Mesodermal cell (in vitro differentiated cells): ENCODE measurements around the gene VIPR2.

ENCODE experiments used
- H3K27ac ChIP-seq: 2 replicates; pipeline ENCODE4 v1.7.0; 2013; ENCODE audit warnings: mild to moderate bottlenecking, low read depth, low read length, moderate library complexity; ENCODE audit not compliant: severe bottlenecking
- H3K36me3 ChIP-seq: 2 replicates; pipeline ENCODE4 v1.7.1; 2013; ENCODE audit warnings: mild to moderate bottlenecking, low read length, moderate library complexity; ENCODE audit not compliant: control insufficient read depth, insufficient read depth
- H3K4me1 ChIP-seq: one replicate; pipeline ENCODE4 v1.7.1; 2013; ENCODE audit warnings: mild to moderate bottlenecking, low read length; ENCODE audit not compliant: insufficient read depth, control insufficient read depth, poor library complexity, severe bottlenecking
- H3K4me3 ChIP-seq: 2 replicates; pipeline ENCODE4 v1.7.0; 2013; ENCODE audit warnings: low read length, control low read depth, mild to moderate bottlenecking; ENCODE audit not compliant: insufficient read depth, poor library complexity, severe bottlenecking; ENCODE audit errors: extremely low read depth
- H3K9me3 ChIP-seq: 2 replicates; pipeline ENCODE4 v1.7.1; 2013; ENCODE audit warnings: mild to moderate bottlenecking, low read length, moderate library complexity; ENCODE audit not compliant: control insufficient read depth
- whole genome bisulfite sequencing, 2 experiments: methylation state at CpG; one replicate each; pipeline ENCODE4 v1.1.5; 2013; ENCODE audit warnings: missing lambda C conversion rate in 2 of 2; ENCODE audit not compliant: insufficient coverage in 2 of 2; 5-methylcytosine and 5-hydroxymethylcytosine counted together

VIPR2 gene

DNA sequence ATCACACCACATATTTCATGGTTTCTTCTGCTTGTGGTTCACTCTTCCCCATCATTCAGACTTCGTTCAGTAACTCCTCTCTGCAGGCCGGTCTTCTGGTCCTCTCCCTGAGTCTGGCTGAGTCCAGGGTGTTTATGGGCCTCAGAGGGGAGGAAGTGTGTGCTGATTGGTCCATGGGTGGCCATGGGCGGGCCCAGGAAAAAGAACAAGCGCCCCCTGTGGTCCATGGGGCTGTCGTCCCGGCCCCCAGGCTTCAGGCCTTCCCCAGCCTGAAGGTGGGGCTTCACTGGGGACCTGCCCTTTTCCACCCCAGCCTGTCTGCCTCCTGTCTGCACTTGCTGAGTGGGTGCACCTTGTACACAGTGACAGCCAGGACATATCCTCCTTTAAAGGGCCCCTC lies 123.7 kb downstream of the VIPR2 start:
- no peaks in the 10 kb centered on the region for H3K4me1 ChIP-seq
- H3K4me3 ChIP-seq = no peak overlapping the region
- peaks cover 3% of the 10 kb centered on the region for H3K9me3 ChIP-seq
- no peaks in the 10 kb centered on the region for H3K36me3 ChIP-seq
- 44 to 63% methylated on average over 4 to 5 of the region's 6 CpGs for WGBS, 2 experiments
- no peak overlapping the region for H3K27ac ChIP-seq

DNA sequence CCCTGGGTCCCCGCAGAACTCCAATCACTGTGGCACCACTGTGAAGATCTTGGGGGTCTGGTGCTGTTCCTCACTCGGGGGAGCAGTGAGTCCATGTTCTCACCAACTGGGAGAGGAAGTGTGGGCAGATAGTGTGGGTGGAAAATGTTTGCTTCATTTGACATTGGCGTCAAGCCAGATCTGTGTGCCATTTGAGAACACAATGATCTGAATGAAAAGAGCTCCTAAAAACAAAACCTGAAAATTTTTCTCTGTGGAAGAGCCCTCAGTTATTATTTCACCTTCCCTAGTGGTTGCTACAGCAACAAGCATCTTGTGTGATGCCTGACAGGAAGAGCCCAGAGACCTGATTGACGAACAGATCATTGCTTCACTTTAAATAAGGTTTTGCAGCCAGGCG lies 125.6 kb downstream of the VIPR2 start:
- no peak overlapping the region for H3K4me3 ChIP-seq
- H3K4me1 ChIP-seq = no peaks in the 10 kb centered on the region
- peaks cover 3% of the 10 kb centered on the region for H3K9me3 ChIP-seq
- 74 to 83% methylated on average over 4 to 5 of the region's 5 CpGs for WGBS, 2 experiments
- no peak overlapping the region for H3K27ac ChIP-seq
- no peaks in the 10 kb centered on the region for H3K36me3 ChIP-seq

DNA sequence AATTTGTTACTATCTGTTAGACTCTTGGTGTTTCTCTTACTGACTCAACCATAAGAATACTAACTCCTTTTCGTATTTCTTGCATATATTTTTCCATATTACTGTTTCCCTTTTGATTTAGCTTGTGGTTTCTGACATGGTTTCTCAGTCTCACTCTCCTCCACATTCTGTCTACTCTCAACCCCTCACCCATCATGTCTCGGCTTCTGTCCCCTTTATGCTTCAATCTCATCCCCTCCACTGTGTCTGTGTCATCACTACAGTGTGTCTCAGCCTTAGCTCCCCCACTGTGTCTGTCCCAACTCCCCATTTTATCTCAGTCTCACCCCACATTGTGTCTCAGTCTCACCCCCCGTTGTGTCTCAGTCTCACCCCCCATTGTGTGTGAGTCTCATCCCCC lies 126.9 kb downstream of the VIPR2 start:
- H3K4me1 ChIP-seq = no peaks in the 10 kb centered on the region
- H3K36me3 ChIP-seq = no peaks in the 10 kb centered on the region
- 82 to 100% methylated on average over 1 of the region's 3 CpGs for WGBS, 2 experiments
- peaks cover 3% of the 10 kb centered on the region for H3K9me3 ChIP-seq
- H3K27ac ChIP-seq = no peak overlapping the region
- H3K4me3 ChIP-seq = no peak overlapping the region

DNA sequence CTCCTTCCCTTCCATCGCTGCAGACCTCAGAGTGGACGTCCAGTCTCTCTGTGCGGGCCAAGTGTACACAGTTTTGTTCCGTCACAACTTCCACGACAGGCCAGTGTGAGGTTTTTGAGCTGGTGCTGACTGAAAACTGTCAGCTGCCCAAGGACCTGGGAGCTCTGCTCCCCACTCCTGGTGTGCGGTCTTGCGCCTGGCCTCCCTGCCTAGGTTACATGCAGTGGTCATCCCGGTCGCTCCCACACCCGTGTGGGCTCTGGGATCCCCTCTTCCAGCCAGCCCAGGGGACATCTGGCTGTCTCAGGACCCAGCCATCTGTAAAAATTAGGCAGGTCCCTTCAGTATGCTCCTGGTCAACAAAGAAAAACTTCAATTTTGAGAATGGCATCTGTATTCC lies 127.5 kb downstream of the VIPR2 start:
- Histone ChIP-seq H3K4me1 (no peaks in the 10 kb centered on the region), H3K9me3 (peaks cover 3% of the 10 kb centered on the region), H3K36me3 (no peaks in the 10 kb centered on the region), H3K4me3 (no peak overlapping the region), H3K27ac (no peak overlapping the region)
- WGBS, 2 experiments = 94 to 95% methylated on average over 10 of the region's 10 CpGs

DNA sequence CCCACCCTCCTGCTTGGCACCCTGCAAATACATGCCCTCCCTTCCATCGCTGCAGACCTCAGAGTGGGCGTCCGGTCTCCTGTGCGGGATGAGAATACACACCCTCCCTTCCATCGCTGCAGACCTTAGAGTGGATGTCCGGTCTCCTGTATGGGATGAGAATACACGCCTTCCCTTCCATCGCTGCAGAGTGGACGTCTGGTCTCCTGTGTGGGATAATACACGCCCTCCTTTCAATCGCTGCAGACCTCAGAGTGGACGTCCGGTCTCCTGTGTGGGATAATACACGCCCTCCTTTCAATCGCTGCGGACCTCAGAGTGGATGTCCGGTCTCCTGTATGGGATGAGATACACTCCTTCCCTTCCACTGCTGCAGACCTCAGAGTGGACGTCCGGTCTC lies 128.1 kb downstream of the VIPR2 start:
- Histone ChIP-seq H3K9me3 (peaks cover 3% of the 10 kb centered on the region), H3K27ac (no peak overlapping the region), H3K4me1 (no peaks in the 10 kb centered on the region), H3K36me3 (no peaks in the 10 kb centered on the region), H3K4me3 (no peak overlapping the region)
- 88 to 91% methylated on average over 9 to 16 of the region's 19 CpGs for WGBS, 2 experiments

DNA sequence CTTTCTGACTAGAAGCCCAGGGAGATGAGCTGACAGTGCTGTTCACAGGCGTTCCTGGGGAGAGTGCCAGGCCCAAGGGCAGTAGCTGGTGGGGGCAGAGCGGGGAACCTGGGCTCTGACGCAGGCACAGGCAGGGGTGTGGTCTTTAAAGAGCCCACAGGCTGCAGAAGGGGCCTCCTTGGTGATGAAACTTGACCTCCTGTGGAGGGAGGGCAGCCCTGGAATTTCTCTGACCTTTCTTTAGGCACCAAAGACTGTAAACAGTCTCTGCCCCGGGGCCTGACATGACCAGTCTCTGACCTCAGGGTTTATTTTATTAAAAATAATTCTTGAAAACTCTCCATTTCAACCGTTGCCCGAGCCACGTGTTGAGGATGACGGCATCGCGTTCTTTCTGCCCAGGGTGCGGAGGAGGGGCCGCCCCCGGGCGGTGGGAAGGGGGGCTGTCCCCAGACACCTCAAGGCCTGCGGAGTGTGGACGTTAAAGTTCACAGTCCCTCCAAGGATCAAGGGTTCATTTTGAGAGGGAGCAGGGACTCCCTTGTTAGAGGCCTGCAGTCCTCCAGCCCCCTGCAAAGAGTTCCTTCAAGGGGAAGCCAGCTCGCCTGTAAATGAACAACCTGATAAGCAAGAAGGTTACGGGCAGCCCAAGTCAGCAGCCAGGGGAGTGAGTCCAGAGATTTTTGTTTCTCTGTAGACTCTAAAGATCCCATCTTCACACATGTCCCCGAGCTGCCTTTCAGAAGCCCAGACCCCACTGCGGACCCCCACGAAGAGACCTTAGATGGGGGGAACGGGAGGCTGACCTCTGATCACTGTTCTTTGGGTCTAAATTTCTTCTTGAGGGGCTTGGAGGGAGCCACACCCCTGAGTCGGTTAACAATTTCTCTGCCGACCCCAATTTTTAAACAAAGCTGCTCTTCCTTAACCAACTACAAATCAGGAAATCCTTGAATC lies 128.9 kb downstream of the VIPR2 start:
- H3K9me3 ChIP-seq = peaks cover 3% of the 10 kb centered on the region
- no peak overlapping the region for H3K4me3 ChIP-seq
- H3K4me1 ChIP-seq = no peaks in the 10 kb centered on the region
- 63 to 73% methylated on average over 8 of the region's 24 CpGs for WGBS, 2 experiments
- no peak overlapping the region for H3K27ac ChIP-seq
- no peaks in the 10 kb centered on the region for H3K36me3 ChIP-seq

DNA sequence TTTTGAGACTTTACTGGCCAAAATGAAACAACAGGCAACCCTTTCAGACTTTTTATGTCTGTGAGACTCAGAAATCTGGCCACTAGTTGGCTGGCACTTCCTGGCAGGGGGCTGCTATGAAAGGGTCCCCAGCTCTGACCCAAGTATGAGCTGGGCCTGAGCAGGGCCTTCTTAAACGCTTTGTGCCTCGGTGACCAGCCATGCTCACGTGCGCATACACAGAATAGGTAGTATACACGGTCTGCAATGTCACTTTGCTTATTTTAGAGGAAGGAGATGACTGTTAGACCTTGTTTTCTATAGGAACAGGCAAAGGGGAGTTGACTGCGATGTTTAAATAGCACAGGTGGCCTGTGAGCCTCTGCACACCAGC lies 129.6 kb downstream of the VIPR2 start:
- Histone ChIP-seq H3K4me3 (no peak overlapping the region), H3K36me3 (no peaks in the 10 kb centered on the region), H3K9me3 (peaks cover 3% of the 10 kb centered on the region), H3K4me1 (no peaks in the 10 kb centered on the region), H3K27ac (no peak overlapping the region)
- WGBS, 2 experiments = 82 to 84% methylated on average over 6 of the region's 6 CpGs

DNA sequence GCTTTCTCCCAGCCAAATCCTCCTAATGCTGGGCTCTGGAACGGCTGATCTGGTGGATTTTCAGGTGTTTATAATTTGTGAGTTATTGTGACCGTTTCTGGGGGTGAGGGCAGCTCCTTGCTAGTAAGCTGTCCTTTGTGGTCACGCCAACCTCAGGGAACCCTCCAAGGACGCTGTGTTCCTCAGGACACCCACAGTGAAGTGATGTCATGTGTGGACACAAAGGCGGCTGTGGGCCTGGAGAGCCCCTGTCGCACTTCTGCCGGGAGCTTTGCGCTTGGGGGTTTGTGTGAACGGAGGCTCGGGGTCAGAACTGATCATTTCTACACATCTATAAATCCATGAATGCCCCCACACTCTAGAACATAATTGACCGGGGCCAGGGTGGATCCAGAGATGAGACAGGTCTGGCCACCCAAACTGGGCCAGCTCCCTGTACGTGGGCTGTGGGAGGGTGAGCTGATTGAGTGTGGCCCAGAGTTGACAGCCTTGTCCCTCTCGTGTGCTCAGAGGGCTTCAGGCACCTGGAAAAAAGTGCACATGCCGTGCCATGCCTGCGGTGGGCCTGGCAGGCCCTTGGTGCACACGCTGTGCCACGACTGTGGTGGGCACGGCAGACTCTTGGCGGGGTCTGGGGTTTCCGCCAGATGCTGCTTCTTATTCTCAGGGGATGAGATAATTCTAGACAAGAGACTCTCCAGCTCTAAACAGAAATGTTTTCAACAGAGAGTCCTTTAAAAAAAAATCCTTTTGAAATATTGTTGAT lies 130.2 kb downstream of the VIPR2 start:
- Histone ChIP-seq H3K36me3 (no peaks in the 10 kb centered on the region), H3K27ac (no peak overlapping the region), H3K4me1 (no peaks in the 10 kb centered on the region), H3K9me3 (peaks cover 3% of the 10 kb centered on the region), H3K4me3 (no peak overlapping the region)
- WGBS, 2 experiments = 87 to 91% methylated on average over 13 to 15 of the region's 20 CpGs

DNA sequence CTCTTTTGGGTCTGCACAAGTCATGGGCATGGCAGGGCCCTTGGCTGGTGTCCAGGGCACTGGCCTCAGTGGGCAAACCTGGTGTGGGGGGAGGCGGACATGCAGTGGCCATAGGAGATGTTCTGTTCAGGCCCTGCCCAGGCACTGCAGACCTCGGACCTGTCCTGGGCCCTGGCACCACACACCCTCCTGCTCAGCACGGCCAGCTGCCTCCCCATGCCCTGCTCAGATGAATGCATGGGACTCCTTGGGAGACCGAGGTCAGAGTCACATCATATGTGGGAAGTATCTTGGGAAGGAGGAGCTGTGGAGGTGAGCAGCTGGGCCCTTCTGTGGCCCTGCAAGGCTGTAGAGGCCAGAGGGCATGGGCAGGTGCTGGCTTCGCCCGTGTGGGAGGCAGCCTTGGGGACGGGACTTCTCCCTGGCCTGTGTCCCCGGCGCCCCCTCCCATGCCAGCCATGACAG lies 130.8 kb downstream of the VIPR2 start:
- no peaks in the 10 kb centered on the region for H3K4me1 ChIP-seq
- H3K27ac ChIP-seq = no peak overlapping the region
- H3K9me3 ChIP-seq = no peaks in the 10 kb centered on the region
- WGBS, 2 experiments = 90 to 93% methylated on average over 5 to 7 of the region's 9 CpGs
- H3K36me3 ChIP-seq = no peaks in the 10 kb centered on the region
- no peak overlapping the region for H3K4me3 ChIP-seq

DNA sequence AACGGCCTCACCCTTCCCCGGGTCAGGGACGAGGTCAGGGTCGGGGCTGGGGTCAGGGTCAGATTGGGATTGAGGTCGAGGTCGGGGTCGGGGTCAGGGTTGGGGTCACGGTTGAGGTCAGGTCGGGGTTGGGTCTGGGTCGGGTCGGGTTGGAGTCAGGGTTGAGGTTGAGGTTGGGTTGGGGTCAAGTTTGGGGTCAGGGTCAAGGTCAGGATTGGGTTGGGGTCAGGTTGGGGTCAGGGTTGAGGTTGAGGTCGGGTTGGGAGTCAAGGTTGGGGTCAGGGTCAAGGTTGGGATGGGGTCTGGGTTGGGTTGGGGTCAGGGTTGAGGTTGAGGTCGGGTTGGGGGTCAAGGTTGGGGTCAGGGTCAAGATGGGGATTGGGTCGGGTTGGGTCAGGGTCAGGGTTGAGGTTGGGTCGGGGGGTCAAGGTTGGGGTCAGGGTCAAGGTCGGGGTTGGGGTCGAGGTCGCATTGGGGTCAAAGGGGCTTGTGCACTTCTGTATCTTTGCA lies 131.4 kb downstream of the VIPR2 start:
- Histone ChIP-seq H3K27ac (no peak overlapping the region), H3K36me3 (no peaks in the 10 kb centered on the region), H3K4me1 (no peaks in the 10 kb centered on the region), H3K9me3 (no peaks in the 10 kb centered on the region), H3K4me3 (no peak overlapping the region)
- WGBS, 2 experiments = 87 to 91% methylated on average over 14 to 16 of the region's 18 CpGs
